ENCODE measurements around the gene CASP10.

Gene CASP10

GRCh38 chr2:201267278-201268030 lies 84.5 kb downstream of the CASP10 start:
- no peak for TF ChIP-seq JUND (IDR thresholded peaks at IDR 0.05; ENCODE audit: low read depth)
- in situ Hi-C loops (cut with HindIII; ENCODE audit: low pct_unique_long_range_greater_than_20kb, low sequenced_read_pairs): no loop called here
- no peak for DNase-seq (ENCODE audit: low read depth in 1 of 2, low spot score in 1 of 2)

GRCh38 chr2:201269764-201270163 lies 86.8 kb downstream of the CASP10 start:
- no peak for DNase-seq (ENCODE audit: low read depth in 1 of 2, low spot score in 1 of 2)
- TF ChIP-seq JUND (IDR thresholded peaks at IDR 0.05; ENCODE audit: low read depth): no peak
- in situ Hi-C loops (cut with HindIII; ENCODE audit: low pct_unique_long_range_greater_than_20kb, low sequenced_read_pairs): no loop called here

- TF ChIP-seq JUND (IDR thresholded peaks at IDR 0.05; ENCODE audit: low read depth): no peak
- DNase-seq (ENCODE audit: low read depth in 1 of 2, low spot score in 1 of 2): no peak
- in situ Hi-C loops (cut with HindIII; ENCODE audit: low pct_unique_long_range_greater_than_20kb, low sequenced_read_pairs): no loop called here
These were observed 87.5 kb downstream of the CASP10 start for GRCh38 chr2:201270293-201271001.

- in situ Hi-C loops (cut with HindIII; ENCODE audit: low pct_unique_long_range_greater_than_20kb, low sequenced_read_pairs): no loop called here
- no peak for TF ChIP-seq JUND (IDR thresholded peaks at IDR 0.05; ENCODE audit: low read depth)
- DNase-seq (ENCODE audit: low read depth in 1 of 2, low spot score in 1 of 2): no peak
These were observed 89.0 kb downstream of the CASP10 start for GRCh38 chr2:201271917-201272316.

- DNase-seq (ENCODE audit: low read depth in 1 of 2, low spot score in 1 of 2): no peak
- in situ Hi-C loops (cut with HindIII; ENCODE audit: low pct_unique_long_range_greater_than_20kb, low sequenced_read_pairs): no loop called here
- TF ChIP-seq JUND (IDR thresholded peaks at IDR 0.05; ENCODE audit: low read depth): no peak
These were observed 90.5 kb downstream of the CASP10 start for GRCh38 chr2:201273330-201273983.

GRCh38 chr2:201275069-201275468 lies 92.1 kb downstream of the CASP10 start:
- in situ Hi-C loops (cut with HindIII; ENCODE audit: low pct_unique_long_range_greater_than_20kb, low sequenced_read_pairs): no loop called here
- no peak for DNase-seq (ENCODE audit: low read depth in 1 of 2, low spot score in 1 of 2)
- no peak for TF ChIP-seq JUND (IDR thresholded peaks at IDR 0.05; ENCODE audit: low read depth)

GRCh38 chr2:201275990-201276389 lies 93.0 kb downstream of the CASP10 start:
- no peak for DNase-seq (ENCODE audit: low read depth in 1 of 2, low spot score in 1 of 2)
- no peak for TF ChIP-seq JUND (IDR thresholded peaks at IDR 0.05; ENCODE audit: low read depth)
- in situ Hi-C loops (cut with HindIII; ENCODE audit: low pct_unique_long_range_greater_than_20kb, low sequenced_read_pairs): no loop called here

GRCh38 chr2:201276511-201276910 lies 93.6 kb downstream of the CASP10 start:
- no peak for DNase-seq (ENCODE audit: low read depth in 1 of 2, low spot score in 1 of 2)
- in situ Hi-C loops (cut with HindIII; ENCODE audit: low pct_unique_long_range_greater_than_20kb, low sequenced_read_pairs): no loop called here
- TF ChIP-seq JUND (IDR thresholded peaks at IDR 0.05; ENCODE audit: low read depth): no peak
